SK-N-SH (cell line): Measurements from ENCODE around the gene KRCC1. TPM values are rescaled to one million over a fixed set of nuclear protein-coding genes. Genes with fewer than 3 reads are reported as not detected.

Source experiments
- CTCF ChIA-PET: fragments of 300-600, 350-600 bp; formaldehyde crosslinking; extraction: SDS; loops from one replicate; lab custom pipeline; 2021; lab: Yijun Ruan, JAX
- POLR2A ChIA-PET: fragments of 350-600 bp; sonication (Branson Sonifier 250); formaldehyde crosslinking; extraction: SDS; loops from one replicate; lab custom pipeline; 2020; ENCODE audit warnings: antibody characterized with exemption, inconsistent platforms; lab: Yijun Ruan, JAX
- DNase-seq: peaks from one replicate; pipeline ENCODE4 v3.0.0; 2012
- H2AFZ ChIP-seq: fragments of 200-600 bp; sonication (generic); 2 replicates; pipeline ENCODE4 v1.8.1; 2016; ENCODE audit warnings: antibody characterized with exemption, mild to moderate bottlenecking, low read depth
- H3F3A ChIP-seq: fragments of 200-600 bp; sonication (generic); replicated peaks from 2 replicates; pipeline ENCODE3; 2016; ENCODE audit warnings: antibody characterized with exemption, mild to moderate bottlenecking; ENCODE audit not compliant: insufficient read depth
- H3K27ac ChIP-seq, 2 experiments: fragments of 200-500 bp in 1 of 2; fragments of 200-600 bp in 1 of 2; sonication (Bioruptor generic) in 1 of 2; sonication (generic), shearing (Covaris generic) in 1 of 2; 2 replicates each; pipeline versions ENCODE4 v1.5.1 to v1.6.1; 2014 to 2016; ENCODE audit warnings: low read depth in 2 of 2, inconsistent platforms in 1 of 2, low read length in 1 of 2, mild to moderate bottlenecking in 1 of 2, mixed read lengths in 1 of 2
- H3K27me3 ChIP-seq: fragments of 200-600 bp; sonication (generic), shearing (Covaris generic); 2 replicates; pipeline ENCODE4 v1.6.1; 2016; ENCODE audit warnings: mixed run types; ENCODE audit not compliant: insufficient read depth
- H3K36me3 ChIP-seq, 2 experiments: fragments of 200-500 bp in 1 of 2; fragments of 200-600 bp in 1 of 2; sonication (Bioruptor generic) in 1 of 2; sonication (generic) in 1 of 2; replicated peaks in 1 of 2; 2 replicates each; pipeline versions ENCODE3 to v1.5.1; 2014 to 2016; ENCODE audit warnings: low read length in 1 of 2, mild to moderate bottlenecking in 1 of 2; ENCODE audit not compliant: insufficient read depth in 2 of 2, control insufficient read depth in 1 of 2
- H3K4me1 ChIP-seq, 2 experiments: fragments of 200-500 bp in 1 of 2; fragments of 200-600 bp in 1 of 2; sonication (Bioruptor generic) in 1 of 2; sonication (generic), shearing (Covaris generic) in 1 of 2; 2 replicates each; pipeline versions ENCODE4 v1.5.1 to v1.6.1; 2014 to 2016; ENCODE audit warnings: low read depth in 1 of 2, low read length in 1 of 2, mixed run types in 1 of 2; ENCODE audit not compliant: insufficient read depth in 2 of 2, control insufficient read depth in 1 of 2
- H3K4me2 ChIP-seq: fragments of 200-600 bp; sonication (generic), shearing (Covaris generic); 2 replicates; pipeline ENCODE4 v1.6.1; 2017; ENCODE audit warnings: mixed run types
- H3K4me3 ChIP-seq, 2 experiments: fragments of 200-500 bp in 1 of 2; fragments of 200-600 bp in 1 of 2; sonication (Bioruptor generic) in 1 of 2; sonication (generic), shearing (Covaris generic) in 1 of 2; 2 replicates each; pipeline versions ENCODE4 v1.5.1 to v1.8.1; 2014 to 2016; ENCODE audit warnings: low read depth in 2 of 2, inconsistent platforms in 1 of 2, low read length in 1 of 2, mild to moderate bottlenecking in 1 of 2, mixed read lengths in 1 of 2, moderate library complexity in 1 of 2
- H3K79me2 ChIP-seq: fragments of 200-600 bp; sonication (generic); 2 replicates; pipeline ENCODE4 v1.8.1; 2017; ENCODE audit warnings: mild to moderate bottlenecking; ENCODE audit not compliant: insufficient read depth
- H3K9ac ChIP-seq: fragments of 200-600 bp; sonication (generic); 2 replicates; pipeline ENCODE4 v1.6.1; 2017; ENCODE audit warnings: mixed run types
- H3K9me2 ChIP-seq: fragments of 200-600 bp; sonication (generic); 2 replicates; pipeline ENCODE4 v1.6.1; 2017; ENCODE audit warnings: mixed run types
- H3K9me3 ChIP-seq: fragments of 200-600 bp; sonication (generic); 2 replicates; pipeline ENCODE4 v1.6.1; 2017; ENCODE audit warnings: mixed run types, mild to moderate bottlenecking, moderate library complexity
- H4K20me1 ChIP-seq: fragments of 200-600 bp; sonication (generic); 2 replicates; pipeline ENCODE4 v1.6.1; 2017; ENCODE audit warnings: mild to moderate bottlenecking, mixed run types; ENCODE audit not compliant: insufficient read depth
- CHD2 ChIP-seq: fragments of 150-350 bp; IDR thresholded peaks from 2 replicates; pipeline ENCODE4 v1.6.1; 2018; ENCODE audit warnings: low read length; ENCODE audit not compliant: partially characterized antibody
- ELF1 ChIP-seq: IDR thresholded peaks from 2 replicates; pipeline ENCODE4 v1.4.0; 2012
- EP300 ChIP-seq, 2 experiments: IDR thresholded peaks; 2 replicates each; pipeline versions ENCODE4 v1.4.0 to v1.6.1; 2012; ENCODE audit warnings: borderline replicate concordance in 1 of 2, low read depth in 1 of 2, low read length in 1 of 2
- FOXM1 ChIP-seq: IDR thresholded peaks from 2 replicates; pipeline ENCODE4 v1.4.0; 2012; ENCODE audit warnings: low read depth, mild to moderate bottlenecking
- GABPA ChIP-seq: IDR thresholded peaks from 2 replicates; pipeline ENCODE4 v1.4.0; 2012; ENCODE audit warnings: low read depth, mild to moderate bottlenecking
- IRF3 ChIP-seq: fragments of 150-350 bp; IDR thresholded peaks from 2 replicates; pipeline ENCODE4 v1.6.1; 2016; ENCODE audit warnings: mild to moderate bottlenecking, low read depth, low read length
- JUND ChIP-seq: IDR thresholded peaks from 2 replicates; pipeline ENCODE4 v1.4.0; 2012
- MAX ChIP-seq: IDR thresholded peaks from 2 replicates; pipeline ENCODE4 v1.4.0; 2012; ENCODE audit warnings: low read depth
- MEF2A ChIP-seq: IDR thresholded peaks from 2 replicates; pipeline ENCODE4 v1.4.0; 2012; ENCODE audit warnings: low read depth, borderline replicate concordance
- MXI1 ChIP-seq: IDR thresholded peaks from 2 replicates; pipeline ENCODE4 v1.6.1; 2012; ENCODE audit warnings: mild to moderate bottlenecking, low read depth, low read length, improper control_type of control experiment
- NFIC ChIP-seq: IDR thresholded peaks from 2 replicates; pipeline ENCODE4 v1.4.0; 2012; ENCODE audit warnings: borderline replicate concordance
- NRF1 ChIP-seq: IDR thresholded peaks from 2 replicates; pipeline ENCODE4 v1.6.1; 2012; ENCODE audit warnings: low read depth, mild to moderate bottlenecking, low read length
- PBX3 ChIP-seq: IDR thresholded peaks from 2 replicates; pipeline ENCODE4; 2012
- POLR2AphosphoS5 ChIP-seq: IDR thresholded peaks from 2 replicates; pipeline ENCODE4 v1.6.1; 2012; ENCODE audit warnings: low read depth, low read length
- RAD21 ChIP-seq: IDR thresholded peaks from 2 replicates; pipeline ENCODE4 v1.6.1; 2012; ENCODE audit warnings: mild to moderate bottlenecking, low read length
- RCOR1 ChIP-seq: fragments of 150-350 bp; IDR thresholded peaks from 2 replicates; pipeline ENCODE4 v1.6.1; 2017; ENCODE audit warnings: antibody characterized with exemption, low read length
- REST ChIP-seq: IDR thresholded peaks from 2 replicates; pipeline ENCODE4 v1.6.1; 2012; ENCODE audit warnings: mild to moderate bottlenecking, low read depth, low read length, moderate library complexity
- RFX5 ChIP-seq: IDR thresholded peaks from 2 replicates; pipeline ENCODE4 v1.6.1; 2012; ENCODE audit warnings: mild to moderate bottlenecking, improper control_type of control experiment, low read length
- RXRA ChIP-seq: IDR thresholded peaks from 2 replicates; pipeline ENCODE4 v1.4.0; 2012; ENCODE audit warnings: low read depth, mild to moderate bottlenecking, borderline replicate concordance
- SIN3A ChIP-seq: IDR thresholded peaks from 2 replicates; pipeline ENCODE4 v1.6.1; 2012; ENCODE audit warnings: low read depth, mild to moderate bottlenecking, low read length, moderate library complexity, borderline replicate concordance
- SMC3 ChIP-seq: IDR thresholded peaks from 2 replicates; pipeline ENCODE4 v1.6.1; 2012; ENCODE audit warnings: low read depth, low read length, improper control_type of control experiment
- TAF1 ChIP-seq: IDR thresholded peaks from 2 replicates; pipeline ENCODE4 v1.6.1; 2012; ENCODE audit warnings: low read depth, mild to moderate bottlenecking, low read length, moderate library complexity, borderline replicate concordance
- TCF12 ChIP-seq: IDR thresholded peaks from 2 replicates; pipeline ENCODE4 v1.4.0; 2012
- TEAD4 ChIP-seq: IDR thresholded peaks from 2 replicates; pipeline ENCODE4 v1.4.0; 2012; ENCODE audit warnings: mild to moderate bottlenecking, borderline replicate concordance; ENCODE audit not compliant: insufficient read depth
- USF2 ChIP-seq: fragments of 150-350 bp; IDR thresholded peaks from 2 replicates; pipeline ENCODE4 v1.6.1; 2017; ENCODE audit warnings: antibody characterized with exemption, low read length, low read depth, borderline replicate concordance
- YY1 ChIP-seq: IDR thresholded peaks from 2 replicates; pipeline ENCODE4 v1.4.0; 2012; ENCODE audit warnings: low read depth, mild to moderate bottlenecking
- WGBS: methylation state at CpG from one replicate; pipeline ENCODE4 v1.1.6; 2017; ENCODE audit warnings: low lambda C conversion rate; 5-methylcytosine and 5-hydroxymethylcytosine counted together
- polyA plus RNA-seq, 3 experiments: library from polyadenylated mRNA; depleted of rRNA; stranded (reverse); fragments of >200 nt; gene quantifications; 2 replicates each; pipeline ENCODE4 v1.2.3, GENCODE V29; 2012

The KRCC1 gene
- polyA plus RNA-seq, 1 of the 3 experiments (the other 2 are of a cell fraction) = 10.7 TPM

GRCh38 chr2:88016086-88016959 lies 39.3 kb downstream of the KRCC1 start, which contains the start of gene RNU2-63P:
TSS of gene RNU2-63P (minus strand) at chr2:88016547.
- peak; percentile 90 for DNase-seq
- H3F3A ChIP-seq = peaks cover 10% of the 10 kb centered on the region
- H3K9me3 ChIP-seq = no peaks in the 10 kb centered on the region
- H3K9ac ChIP-seq = peak within 1 kb of the TSS; percentile 75
- no peaks in the 10 kb centered on the region for H3K79me2 ChIP-seq
- no peaks in the 10 kb centered on the region for H3K36me3 ChIP-seq
- no peaks in the 10 kb centered on the region for H4K20me1 ChIP-seq
- H3K4me2 ChIP-seq = peak within 1 kb of the TSS; percentile 85
- H3K9me2 ChIP-seq = no peaks in the 10 kb centered on the region
- CTCF ChIA-PET = interaction anchor here (0.9 to 1.8 kb wide), 3 partner anchors 14 to 153 kb away, joined by 3 to 9 read pairs (median 5); partner anchors contain the start of gene THNSL2
- H3K27me3 ChIP-seq = no peaks in the 10 kb centered on the region
- H3K27ac ChIP-seq = peak within 1 kb of the TSS; percentile 46 to 93
- peak within 1 kb of the TSS; percentile 71 for H2AFZ ChIP-seq
- peak within 1 kb of the TSS; percentile 70 to 71 for H3K4me3 ChIP-seq
- peaks cover 0 to 7% of the 10 kb centered on the region in 2 experiments; a peak in 1 of 4 replicates for H3K4me1 ChIP-seq
- POLR2A ChIA-PET = interaction anchor here (0.6 to 1.6 kb wide), 4 partner anchors 10 to 519 kb away, joined by 3 read pairs; no protein-coding TSS in a partner anchor
- 6% methylated on average over 34 of the region's 34 CpGs for WGBS
- peak; percentile 27 to 54; a peak in 2 of 4 replicates for TF ChIP-seq EP300 (IDR thresholded peaks at IDR 0.05; ENCODE audit: borderline replicate concordance in 1 of 2, low read depth in 1 of 2, low read length in 1 of 2)
- no peak for TF ChIP-seq IRF3
- TF ChIP-seq USF2 = no peak
- peak; percentile 100 for TF ChIP-seq POLR2AphosphoS5
- peak; percentile 67 for TF ChIP-seq JUND
- no peak; the same call in 1 of the 2 replicates for TF ChIP-seq RCOR1
- TF ChIP-seq TCF12 = peak; percentile 74
- no peak for TF ChIP-seq MEF2A
- TF ChIP-seq FOXM1 = no peak
- no peak for TF ChIP-seq YY1
- 0 out of 2 replicates have a peak, but pooled peaks have one; percentile 53 for TF ChIP-seq TAF1
- TF ChIP-seq NRF1 = no peak
- 0 out of 2 replicates have a peak, but pooled peaks have one; percentile 1 for TF ChIP-seq RAD21
- TF ChIP-seq TEAD4 = no peak; the same call in none of the 2 replicates
- peak; percentile 71 for TF ChIP-seq PBX3
- TF ChIP-seq NFIC = no peak
- no peak; the same call in 1 of the 2 replicates for TF ChIP-seq MAX
- TF ChIP-seq ELF1 = peak; percentile 35; the same call in 1 of the 2 replicates
- no peak for TF ChIP-seq RFX5
- TF ChIP-seq CHD2 = peak; percentile 66
- TF ChIP-seq RXRA = no peak
- TF ChIP-seq REST = no peak
- TF ChIP-seq SIN3A = peak; percentile 100
- TF ChIP-seq MXI1 = no peak; the same call in 1 of the 2 replicates
- no peak for TF ChIP-seq SMC3
- TF ChIP-seq GABPA = no peak
